Neural cell (in vitro differentiated cells): ENCODE data around the gene PNPLA5. TPM values are rescaled to one million over a fixed set of nuclear protein-coding genes. Genes with fewer than 3 reads are reported as not detected.

Source experiments
- H2AFZ ChIP-seq: fragments of 200-600, 300-800 bp; sonication (generic), shearing (Covaris generic); 2 replicates; pipeline ENCODE4 v1.6.0; 2014; ENCODE audit warnings: low read depth, mild to moderate bottlenecking, antibody characterized with exemption, low read length, moderate library complexity
- H3F3A ChIP-seq: fragments of 200-600 bp; shearing (Covaris generic); 2 replicates; pipeline ENCODE4 v1.6.1; 2016; ENCODE audit warnings: mild to moderate bottlenecking, moderate library complexity, mixed read lengths, antibody characterized with exemption, low read length; ENCODE audit not compliant: insufficient read depth, poor library complexity, severe bottlenecking
- H3K27ac ChIP-seq: fragments of 200-600, 300-800 bp; sonication (generic), shearing (Covaris generic); 2 replicates; pipeline ENCODE4 v1.5.1; 2014; ENCODE audit warnings: mild to moderate bottlenecking, low read length, moderate library complexity
- H3K27me3 ChIP-seq: fragments of 300-800, 200-600 bp; sonication (generic), shearing (Covaris generic); 2 replicates; pipeline ENCODE4 v1.6.0; 2014; ENCODE audit warnings: mild to moderate bottlenecking, low read depth, low read length, moderate library complexity; ENCODE audit not compliant: insufficient read depth
- H3K36me3 ChIP-seq: fragments of 300-800, 200-600 bp; sonication (generic), shearing (Covaris generic); 2 replicates; pipeline ENCODE4 v1.5.1; 2014; ENCODE audit warnings: mild to moderate bottlenecking, antibody characterized with exemption, low read length, moderate library complexity; ENCODE audit not compliant: insufficient read depth
- H3K4me2 ChIP-seq: fragments of 300-800, 200-600 bp; sonication (generic), shearing (Covaris generic); 2 replicates; pipeline ENCODE4 v1.6.0; 2014; ENCODE audit warnings: mild to moderate bottlenecking, low read length
- H3K4me3 ChIP-seq: fragments of 300-800, 200-600 bp; sonication (generic), shearing (Covaris generic); 2 replicates; pipeline ENCODE4 v1.5.1; 2014; ENCODE audit warnings: mild to moderate bottlenecking, low read length, moderate library complexity
- H3K79me2 ChIP-seq: fragments of 200-600 bp; shearing (Covaris generic); replicated peaks from 2 replicates; pipeline ENCODE4 v1.6.0; 2014; ENCODE audit warnings: mild to moderate bottlenecking, low read length, moderate library complexity; ENCODE audit not compliant: insufficient read depth
- H3K9ac ChIP-seq: fragments of 300-800, 200-600 bp; sonication (generic), shearing (Covaris generic); 2 replicates; pipeline ENCODE4 v1.6.1; 2016; ENCODE audit warnings: mild to moderate bottlenecking, low read length, mixed read lengths
- H3K9me2 ChIP-seq: fragments of 200-600 bp; shearing (Covaris generic); 2 replicates; pipeline ENCODE4 v1.6.1; 2016; ENCODE audit warnings: mild to moderate bottlenecking, low read length, mixed read lengths; ENCODE audit not compliant: insufficient read depth
- H3K9me3 ChIP-seq: fragments of 200-600, 300-800 bp; sonication (generic), shearing (Covaris generic); 2 replicates; pipeline ENCODE4 v1.6.1; 2016; ENCODE audit warnings: mild to moderate bottlenecking, mixed run types, low read length, moderate library complexity, mixed read lengths
- H4K20me1 ChIP-seq: fragments of 200-600 bp; shearing (Covaris generic); 2 replicates; pipeline ENCODE4 v1.6.1; 2016; ENCODE audit warnings: mild to moderate bottlenecking, mixed run types; ENCODE audit not compliant: insufficient read depth
- EP300 ChIP-seq: fragments of 450-650 bp; conservative IDR thresholded peaks from 2 replicates; pipeline ENCODE4 v1.6.1; 2014; ENCODE audit warnings: antibody characterized with exemption, mild to moderate bottlenecking, moderate library complexity; ENCODE audit not compliant: poor library complexity, severe bottlenecking
- EZH2 ChIP-seq: fragments of 200-600, 300-800 bp; shearing (Covaris generic), sonication (generic); IDR thresholded peaks from 2 replicates; pipeline ENCODE4 v1.6.1; 2014; ENCODE audit warnings: antibody characterized with exemption, low read length, borderline replicate concordance, mild to moderate bottlenecking; ENCODE audit not compliant: insufficient read depth, poor library complexity, severe bottlenecking
- MXI1 ChIP-seq: fragments of 450-650 bp; conservative IDR thresholded peaks from 2 replicates; pipeline ENCODE4 v1.6.1; 2014; ENCODE audit warnings: antibody characterized with exemption, mild to moderate bottlenecking; ENCODE audit not compliant: poor library complexity, severe bottlenecking
- POLR2AphosphoS5 ChIP-seq: IDR thresholded peaks from 2 replicates; pipeline ENCODE4 v1.6.1; 2012
- RAD21 ChIP-seq: fragments of 450-650 bp; conservative IDR thresholded peaks from 2 replicates; pipeline ENCODE4 v1.6.1; 2014; ENCODE audit warnings: antibody characterized with exemption, mild to moderate bottlenecking, moderate library complexity
- REST ChIP-seq: IDR thresholded peaks from 2 replicates; pipeline ENCODE4 v1.6.1; 2012; ENCODE audit warnings: borderline replicate concordance
- SMC3 ChIP-seq: fragments of 450-650 bp; conservative IDR thresholded peaks from 2 replicates; pipeline ENCODE4 v1.6.1; 2014; ENCODE audit warnings: antibody characterized with exemption, mild to moderate bottlenecking, moderate library complexity; ENCODE audit not compliant: poor library complexity
- TAF1 ChIP-seq: IDR thresholded peaks from 2 replicates; pipeline ENCODE4 v1.6.1; 2012; ENCODE audit warnings: low read depth
- polyA plus RNA-seq: library from polyadenylated mRNA; depleted of rRNA; stranded (reverse); fragments of >200 nt; gene quantifications from 2 replicates; pipeline ENCODE4 v1.2.3, GENCODE V29; 2014
- TF ChIP-seq, protein P1 (sequence below): fragments of 450-650 bp; IDR thresholded peaks from 2 replicates; pipeline ENCODE4 v1.5.1; 2014; ENCODE audit warnings: antibody characterized with exemption, mild to moderate bottlenecking, moderate library complexity; ENCODE audit not compliant: poor library complexity, severe bottlenecking

The PNPLA5 gene
- polyA plus RNA-seq, 1 donor from 2014 or later, result not detected

DNA sequence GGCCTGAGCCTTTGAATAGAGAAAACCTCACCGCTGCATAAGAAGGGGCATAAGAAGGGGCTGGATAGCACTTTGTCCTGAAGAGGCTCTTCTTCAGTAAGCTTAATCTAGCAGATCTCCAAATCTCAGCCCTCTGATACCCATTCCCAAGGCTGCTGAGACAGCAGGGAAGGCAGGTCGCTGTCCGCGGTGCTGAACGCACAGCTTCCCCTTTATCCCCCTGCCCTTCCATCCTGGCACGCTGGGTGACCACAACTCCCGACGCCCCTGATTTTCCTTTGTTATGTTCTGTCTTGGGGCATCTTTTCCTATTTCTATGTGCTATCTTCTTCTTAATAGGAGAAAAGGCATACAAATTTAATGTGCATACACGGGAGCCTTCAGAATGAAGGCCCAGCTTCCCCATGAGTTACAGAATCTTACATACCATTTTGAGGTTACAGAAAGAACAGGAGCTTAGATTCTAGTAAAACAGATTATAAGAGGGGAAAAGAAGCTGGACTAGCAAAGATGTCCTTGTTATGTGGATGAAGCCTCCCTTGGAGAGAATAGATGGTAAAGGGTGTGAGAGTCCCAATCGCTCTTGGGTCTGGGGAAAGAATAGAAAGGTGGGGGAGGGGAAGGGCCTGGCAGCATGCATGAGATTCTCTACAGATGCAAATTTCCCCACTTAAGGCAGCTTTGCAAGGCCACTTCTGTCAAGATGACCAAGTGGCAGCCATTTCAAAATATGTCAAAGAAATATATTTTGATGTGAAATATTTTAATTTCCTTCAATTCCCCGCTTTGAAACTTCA, 23.8 kb downstream of the PNPLA5 start:
- TF ChIP-seq EZH2 (no peak), REST (peak; percentile 91)
- H3K9ac ChIP-seq, result no peak overlapping the region
- H3K79me2 ChIP-seq, result no peaks in the 10 kb centered on the region
- no peaks in the 10 kb centered on the region for H4K20me1 ChIP-seq
- H3K36me3 ChIP-seq, result no peaks in the 10 kb centered on the region
- no peaks in the 10 kb centered on the region for H3K9me2 ChIP-seq
- no peak overlapping the region for H2AFZ ChIP-seq
- H3K27ac ChIP-seq, result no peak overlapping the region
- peaks cover 18% of the 10 kb centered on the region for H3K27me3 ChIP-seq
- H3K9me3 ChIP-seq, result no peaks in the 10 kb centered on the region
- no peak overlapping the region for H3K4me2 ChIP-seq
- H3F3A ChIP-seq, result no peaks in the 10 kb centered on the region
- H3K4me3 ChIP-seq, result no peak overlapping the region

GRCh38 chr22:43862882-43863202, 29.0 kb downstream of the PNPLA5 start:
- peak overlapping the region; percentile 67 for H3K27ac ChIP-seq
- H4K20me1 ChIP-seq, result no peaks in the 10 kb centered on the region
- no peak overlapping the region for H3K4me2 ChIP-seq
- no peaks in the 10 kb centered on the region for H3K9me3 ChIP-seq
- H3K27me3 ChIP-seq, result peaks cover 15% of the 10 kb centered on the region
- H2AFZ ChIP-seq, result peak overlapping the region; percentile 53
- H3K36me3 ChIP-seq, result no peaks in the 10 kb centered on the region
- peaks cover 9% of the 10 kb centered on the region for H3K79me2 ChIP-seq
- H3F3A ChIP-seq, result no peaks in the 10 kb centered on the region
- H3K9ac ChIP-seq, result peak overlapping the region; percentile 55
- H3K4me3 ChIP-seq, result peak overlapping the region; percentile 64
- no peaks in the 10 kb centered on the region for H3K9me2 ChIP-seq
- TF ChIP-seq SMC3, result no peak
- TF ChIP-seq MXI1, result peak; percentile 6

- H3K36me3 ChIP-seq, result no peaks in the 10 kb centered on the region
- peak within 1 kb of the TSS; percentile 72 for H3K9ac ChIP-seq
- peak within 1 kb of the TSS; percentile 92 for H3K4me2 ChIP-seq
- no peaks in the 10 kb centered on the region for H4K20me1 ChIP-seq
- peaks cover 11% of the 10 kb centered on the region for H3K27me3 ChIP-seq
- TF ChIP-seq EZH2 (no peak), EP300 (peak; percentile 53), POLR2AphosphoS5 (peak; percentile 64), REST (no peak), RAD21 (no peak), MXI1 (peak; percentile 34), TAF1 (no peak), SMC3 (no peak)
- TF ChIP-seq, protein P1, sequence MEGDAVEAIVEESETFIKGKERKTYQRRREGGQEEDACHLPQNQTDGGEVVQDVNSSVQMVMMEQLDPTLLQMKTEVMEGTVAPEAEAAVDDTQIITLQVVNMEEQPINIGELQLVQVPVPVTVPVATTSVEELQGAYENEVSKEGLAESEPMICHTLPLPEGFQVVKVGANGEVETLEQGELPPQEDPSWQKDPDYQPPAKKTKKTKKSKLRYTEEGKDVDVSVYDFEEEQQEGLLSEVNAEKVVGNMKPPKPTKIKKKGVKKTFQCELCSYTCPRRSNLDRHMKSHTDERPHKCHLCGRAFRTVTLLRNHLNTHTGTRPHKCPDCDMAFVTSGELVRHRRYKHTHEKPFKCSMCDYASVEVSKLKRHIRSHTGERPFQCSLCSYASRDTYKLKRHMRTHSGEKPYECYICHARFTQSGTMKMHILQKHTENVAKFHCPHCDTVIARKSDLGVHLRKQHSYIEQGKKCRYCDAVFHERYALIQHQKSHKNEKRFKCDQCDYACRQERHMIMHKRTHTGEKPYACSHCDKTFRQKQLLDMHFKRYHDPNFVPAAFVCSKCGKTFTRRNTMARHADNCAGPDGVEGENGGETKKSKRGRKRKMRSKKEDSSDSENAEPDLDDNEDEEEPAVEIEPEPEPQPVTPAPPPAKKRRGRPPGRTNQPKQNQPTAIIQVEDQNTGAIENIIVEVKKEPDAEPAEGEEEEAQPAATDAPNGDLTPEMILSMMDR, result no peak
- peak within 1 kb of the TSS; percentile 67 for H3K27ac ChIP-seq
- H3K79me2 ChIP-seq, result peaks cover 9% of the 10 kb centered on the region
- H3K9me3 ChIP-seq, result no peaks in the 10 kb centered on the region
- H2AFZ ChIP-seq, result peak within 1 kb of the TSS; percentile 53
- H3K4me3 ChIP-seq, result peak within 1 kb of the TSS; percentile 81
- H3F3A ChIP-seq, result no peaks in the 10 kb centered on the region
- H3K9me2 ChIP-seq, result no peaks in the 10 kb centered on the region
These were observed 29.5 kb downstream of the PNPLA5 start, which contains the start of gene SULT4A1 for GRCh38 chr22:43862074-43862881. SULT4A1 (minus strand) TSS chr22:43862513; CDS start chr22:43862382, 131 bp downstream.
